Measurements from ENCODE around the gene SEPSECS. TPM values are rescaled to one million over a fixed set of nuclear protein-coding genes. Genes with fewer than 3 reads are reported as not detected.

Gene SEPSECS
- total RNA-seq = 10 to 100 TPM; 10.8 to 12.5 TPM

DNA sequence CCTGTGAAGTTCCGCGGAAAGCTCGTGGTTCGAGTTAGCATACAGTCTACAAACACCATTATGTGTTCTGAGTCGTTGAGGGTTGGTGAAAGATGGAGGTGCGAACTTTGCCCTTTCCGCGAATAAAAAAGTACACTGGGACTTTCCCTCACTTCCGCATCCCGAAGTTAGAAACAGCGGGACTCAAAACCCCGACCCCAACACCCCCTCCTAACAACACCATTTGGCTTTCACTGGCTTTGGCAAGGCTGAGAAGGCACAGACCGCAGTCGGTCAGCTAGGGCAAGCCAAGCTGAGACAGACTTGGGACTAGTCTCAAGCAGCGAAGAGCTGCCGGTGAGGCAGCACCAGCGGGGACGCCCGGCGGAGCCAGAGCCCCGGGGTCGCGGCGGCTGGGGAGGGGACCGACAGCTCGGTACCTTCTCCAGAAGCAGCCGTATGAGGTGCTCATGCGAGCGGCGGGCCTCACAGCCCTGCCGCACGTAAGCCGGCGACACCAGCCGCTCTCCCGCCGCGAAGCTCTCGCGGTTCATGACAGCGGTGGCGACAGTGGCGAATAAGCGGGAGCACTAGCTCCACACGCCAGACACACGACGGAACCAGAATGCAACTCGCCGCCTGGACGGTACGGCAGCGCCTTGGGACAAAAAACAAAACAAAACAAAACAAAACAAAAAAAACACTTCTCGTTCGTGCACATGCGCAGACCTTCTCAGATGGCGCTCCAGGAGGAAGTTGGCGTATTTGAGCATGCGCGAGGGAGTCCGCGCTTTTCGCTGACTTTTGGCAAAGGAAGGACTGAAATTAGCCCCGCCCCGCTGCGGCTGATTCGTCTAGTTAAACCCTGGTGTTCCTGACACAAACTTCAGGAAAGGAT is at the start of gene SEPSECS:
TSS of gene SEPSECS (minus strand) at position 613 of the 877 bp plus-strand sequence. CDS start at position 533, 80 bp downstream.
- Mint-ChIP-seq H3K36me3 (ENCODE audit: low read depth) (peaks cover 37% of the 10 kb centered on the region), H3K9me3 (ENCODE audit: insufficient read depth) (no peaks in the 10 kb centered on the region), H3K4me3 (peak within 1 kb of the TSS; percentile 89), H3K27me3 (ENCODE audit: low read depth) (no peaks in the 10 kb centered on the region), H3K27ac (peak within 1 kb of the TSS; percentile 95), H3K4me1 (ENCODE audit: low read depth) (peaks cover 33% of the 10 kb centered on the region)
- ChIA-PET CTCF (interaction anchor here (0.9 to 5.1 kb wide), 8 partner anchors 9 to 207 kb away, joined by 3 to 40 read pairs (median 4); partner anchors contain the start of gene ZCCHC4), POLR2A (interaction anchor here (0.6 to 3.9 kb wide), 11 partner anchors 9 to 700 kb away, joined by 3 to 59 read pairs (median 5); partner anchors contain the start of genes ANAPC4, DHX15, PI4K2B and ZCCHC4)
- peak; percentile 89 for ATAC-seq
- DNase-seq = peak; percentile 97

DNA sequence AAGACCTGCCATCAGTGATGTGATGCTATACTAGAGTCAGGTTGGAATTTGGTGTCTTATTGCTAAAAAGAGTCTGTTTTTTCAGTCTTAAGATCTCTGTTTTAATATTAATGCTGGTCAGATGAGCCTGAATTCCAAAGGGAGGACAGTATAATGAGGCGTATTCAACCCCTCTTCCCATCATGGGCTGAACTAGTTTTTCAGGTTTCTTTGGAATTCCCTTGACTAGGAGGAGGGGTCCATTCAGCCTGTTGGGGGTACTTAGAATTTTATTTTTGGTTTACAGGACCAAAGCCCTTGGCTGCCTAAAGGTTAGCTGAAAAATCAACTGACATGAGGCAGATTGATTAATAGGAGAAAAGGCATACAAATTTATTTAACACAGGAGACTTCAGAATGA is 49.5 kb upstream of the SEPSECS start:
- H3K27me3 Mint-ChIP-seq (ENCODE audit: low read depth) = no peaks in the 10 kb centered on the region
- DNase-seq (no peak), ATAC-seq (no peak)
- no peak overlapping the region for H3K27ac Mint-ChIP-seq
- POLR2A ChIA-PET = no interaction called here
- H3K4me1 Mint-ChIP-seq (ENCODE audit: low read depth) = no peaks in the 10 kb centered on the region
- no peaks in the 10 kb centered on the region for H3K9me3 Mint-ChIP-seq (ENCODE audit: insufficient read depth)
- CTCF ChIA-PET = interaction anchor here (0.8 kb wide), 1 partner anchor 15 kb away, joined by 3 read pairs; no protein-coding TSS in a partner anchor
- no peaks in the 10 kb centered on the region for H3K36me3 Mint-ChIP-seq (ENCODE audit: low read depth)
- H3K4me3 Mint-ChIP-seq = no peak overlapping the region

DNA sequence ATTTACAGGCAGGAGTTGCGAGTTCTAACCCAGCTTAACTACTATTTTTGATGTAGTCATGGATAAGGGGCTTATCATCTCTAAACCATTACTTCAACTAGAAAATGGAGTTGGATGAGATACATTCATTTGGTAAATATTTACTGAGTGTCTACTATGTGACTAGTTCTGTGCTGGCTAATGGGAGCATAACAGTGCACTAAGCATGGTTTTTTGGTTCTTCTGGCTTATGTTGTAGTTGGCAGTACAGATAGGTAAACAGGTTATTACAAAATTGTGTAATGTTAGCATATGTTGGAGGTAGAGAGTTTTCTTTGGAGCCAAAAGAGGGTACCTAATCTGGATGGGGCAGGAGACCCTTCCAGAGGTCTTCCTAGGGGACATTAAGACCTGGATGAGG is 47.7 kb upstream of the SEPSECS start:
- no peaks in the 10 kb centered on the region for H3K36me3 Mint-ChIP-seq (ENCODE audit: low read depth)
- ChIA-PET CTCF (no interaction called here), POLR2A (interaction anchor here (0.6 kb wide), 2 partner anchors 25 to 914 kb away, joined by 3 read pairs; no protein-coding TSS in a partner anchor)
- no peak overlapping the region for H3K27ac Mint-ChIP-seq
- no peaks in the 10 kb centered on the region for H3K4me1 Mint-ChIP-seq (ENCODE audit: low read depth)
- no peaks in the 10 kb centered on the region for H3K9me3 Mint-ChIP-seq (ENCODE audit: insufficient read depth)
- DNase-seq (no peak), ATAC-seq (no peak)
- H3K4me3 Mint-ChIP-seq = no peak overlapping the region
- no peaks in the 10 kb centered on the region for H3K27me3 Mint-ChIP-seq (ENCODE audit: low read depth)

DNA sequence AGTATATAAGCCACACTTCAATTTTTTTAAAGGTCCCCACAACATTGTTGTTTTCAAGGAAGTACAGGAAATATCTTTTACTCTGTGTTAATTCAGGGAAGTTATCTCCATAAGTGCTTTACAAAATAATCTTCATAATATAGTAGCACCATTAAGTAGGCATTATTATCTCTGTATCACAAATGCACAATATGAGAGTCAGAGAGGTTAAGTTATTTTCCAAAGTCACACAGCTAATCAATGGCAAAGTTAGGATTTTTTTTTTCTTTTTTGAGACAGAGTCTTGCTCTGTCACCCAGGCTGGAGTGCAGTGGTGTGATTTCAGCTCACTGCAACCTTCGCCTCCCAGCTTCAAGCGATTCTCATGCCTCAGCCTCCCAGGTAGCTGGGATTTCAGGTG is 38.5 kb upstream of the SEPSECS start:
- CTCF ChIA-PET = no interaction called here
- POLR2A ChIA-PET = no interaction called here
- DNase-seq = no peak
- Mint-ChIP-seq H3K27ac (no peak overlapping the region), H3K36me3 (ENCODE audit: low read depth) (peaks cover 16% of the 10 kb centered on the region), H3K4me1 (ENCODE audit: low read depth) (peaks cover 6% of the 10 kb centered on the region), H3K9me3 (ENCODE audit: insufficient read depth) (no peaks in the 10 kb centered on the region), H3K27me3 (ENCODE audit: low read depth) (no peaks in the 10 kb centered on the region), H3K4me3 (no peak overlapping the region)
- no peak for ATAC-seq

DNA sequence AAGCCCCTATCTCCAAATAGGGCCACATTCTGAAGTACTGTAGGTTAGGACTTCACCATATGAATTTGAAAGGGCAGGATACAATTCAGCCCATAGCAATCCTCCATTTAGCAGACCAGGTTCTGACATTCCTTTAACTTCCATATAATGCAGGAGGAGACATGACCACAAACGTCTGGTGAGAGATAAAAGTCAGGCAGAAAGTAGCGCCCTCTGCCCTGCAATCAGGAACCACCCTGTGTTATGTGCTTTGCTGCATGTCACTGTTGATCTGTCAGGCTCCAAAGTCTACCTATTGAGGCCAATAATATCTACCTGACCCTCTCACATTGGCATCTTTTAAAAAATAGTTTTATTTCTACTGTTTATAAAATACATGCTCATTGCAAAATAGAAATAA is 30.2 kb upstream of the SEPSECS start:
- ChIA-PET POLR2A (no interaction called here), CTCF (no interaction called here)
- Mint-ChIP-seq H3K4me1 (ENCODE audit: low read depth) (peaks cover 6% of the 10 kb centered on the region), H3K27me3 (ENCODE audit: low read depth) (no peaks in the 10 kb centered on the region), H3K4me3 (no peak overlapping the region), H3K9me3 (ENCODE audit: insufficient read depth) (no peaks in the 10 kb centered on the region), H3K36me3 (ENCODE audit: low read depth) (no peaks in the 10 kb centered on the region), H3K27ac (no peak overlapping the region)
- no peak for ATAC-seq
- DNase-seq = no peak

DNA sequence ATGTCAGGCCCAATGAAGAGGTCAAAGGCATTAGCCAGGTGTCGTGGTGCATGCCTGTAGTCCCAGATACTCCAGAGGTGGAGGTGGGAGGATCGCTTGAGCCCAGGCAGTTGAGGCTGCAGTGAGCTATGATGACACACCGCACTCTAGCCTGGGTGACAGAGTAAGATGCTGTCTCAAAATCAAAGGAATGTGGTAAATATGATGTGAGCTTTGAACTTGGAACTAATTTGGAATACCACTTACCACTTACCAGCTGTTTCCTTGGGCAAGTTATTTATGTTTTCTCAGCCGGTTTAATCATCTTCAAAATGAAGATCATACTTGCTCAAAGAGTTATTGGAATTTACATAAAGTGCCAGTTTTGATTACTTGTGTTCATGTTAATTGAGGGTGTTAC is 23.8 kb upstream of the SEPSECS start:
- CTCF ChIA-PET = no interaction called here
- ATAC-seq = no peak
- Mint-ChIP-seq H3K4me3 (no peak overlapping the region), H3K27ac (no peak overlapping the region), H3K36me3 (ENCODE audit: low read depth) (no peaks in the 10 kb centered on the region), H3K27me3 (ENCODE audit: low read depth) (no peaks in the 10 kb centered on the region), H3K9me3 (ENCODE audit: insufficient read depth) (no peaks in the 10 kb centered on the region), H3K4me1 (ENCODE audit: low read depth) (peaks cover 3% of the 10 kb centered on the region)
- DNase-seq = no peak
- POLR2A ChIA-PET = no interaction called here

DNA sequence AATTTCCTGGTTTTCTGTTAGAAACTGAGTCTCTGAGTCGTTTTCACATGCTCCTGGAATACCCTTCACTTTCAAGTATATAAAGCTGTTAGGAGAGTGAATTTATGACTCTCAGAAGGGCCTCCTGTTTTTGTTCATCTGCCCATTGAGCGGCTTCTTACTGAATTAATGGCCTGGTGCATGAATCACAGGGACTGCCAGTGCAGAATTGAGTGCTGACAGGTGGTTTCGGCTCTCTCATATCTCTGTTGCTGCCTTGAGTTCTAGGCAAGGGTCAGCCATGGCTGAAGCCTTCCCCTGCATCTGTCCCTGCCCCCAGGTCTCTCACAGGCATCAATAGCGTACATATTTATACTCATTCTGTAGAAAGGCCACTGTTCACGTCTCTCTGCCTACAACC is 22.7 kb upstream of the SEPSECS start:
- H3K4me3 Mint-ChIP-seq = no peak overlapping the region
- ChIA-PET CTCF (no interaction called here), POLR2A (interaction anchor here (1.2 kb wide), 1 partner anchor 51 kb away, joined by 3 read pairs; no protein-coding TSS in a partner anchor)
- no peaks in the 10 kb centered on the region for H3K9me3 Mint-ChIP-seq (ENCODE audit: insufficient read depth)
- H3K36me3 Mint-ChIP-seq (ENCODE audit: low read depth) = no peaks in the 10 kb centered on the region
- no peak overlapping the region for H3K27ac Mint-ChIP-seq
- ATAC-seq (no peak), DNase-seq (no peak)
- peaks cover 14% of the 10 kb centered on the region for H3K4me1 Mint-ChIP-seq (ENCODE audit: low read depth)
- H3K27me3 Mint-ChIP-seq (ENCODE audit: low read depth) = no peaks in the 10 kb centered on the region

DNA sequence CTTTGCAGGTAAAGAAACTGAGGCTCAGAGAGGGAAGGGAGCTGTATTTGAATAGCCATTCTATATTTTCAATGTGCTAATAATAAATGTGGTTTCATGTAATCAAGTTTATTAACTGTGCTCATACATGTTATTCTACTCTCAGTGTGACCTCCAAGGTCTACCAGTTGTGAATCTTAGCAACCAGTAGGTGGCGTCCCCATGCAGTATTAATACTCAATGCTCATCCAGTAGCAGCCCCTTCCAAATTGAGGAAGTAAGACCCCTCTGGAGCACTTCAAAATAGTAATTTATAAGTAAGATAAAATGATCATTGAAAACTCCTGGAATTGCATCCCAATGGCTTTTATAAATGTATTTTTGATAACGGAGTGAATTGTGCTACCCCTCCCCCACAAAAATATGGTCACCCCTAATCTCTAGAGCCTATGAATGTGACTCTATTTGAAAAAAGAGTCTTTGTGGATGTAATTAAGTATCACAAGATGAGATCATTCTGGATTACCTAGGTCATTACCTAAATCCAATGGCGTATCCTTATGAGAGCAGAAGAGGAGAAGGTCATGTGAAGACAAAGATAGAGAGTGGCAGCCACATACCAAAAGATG is 20.4 kb upstream of the SEPSECS start:
- Mint-ChIP-seq H3K27ac (no peak overlapping the region), H3K4me3 (no peak overlapping the region), H3K4me1 (ENCODE audit: low read depth) (peaks cover 14% of the 10 kb centered on the region), H3K9me3 (ENCODE audit: insufficient read depth) (no peaks in the 10 kb centered on the region), H3K27me3 (ENCODE audit: low read depth) (no peaks in the 10 kb centered on the region), H3K36me3 (ENCODE audit: low read depth) (no peaks in the 10 kb centered on the region)
- DNase-seq (peak; percentile 57), ATAC-seq (peak; percentile 79)
- POLR2A ChIA-PET = no interaction called here
- CTCF ChIA-PET = interaction anchor here (0.6 to 3.1 kb wide), 10 partner anchors 13 to 187 kb away, joined by 3 to 27 read pairs (median 4); partner anchors contain the start of genes SEPSECS and ZCCHC4

DNA sequence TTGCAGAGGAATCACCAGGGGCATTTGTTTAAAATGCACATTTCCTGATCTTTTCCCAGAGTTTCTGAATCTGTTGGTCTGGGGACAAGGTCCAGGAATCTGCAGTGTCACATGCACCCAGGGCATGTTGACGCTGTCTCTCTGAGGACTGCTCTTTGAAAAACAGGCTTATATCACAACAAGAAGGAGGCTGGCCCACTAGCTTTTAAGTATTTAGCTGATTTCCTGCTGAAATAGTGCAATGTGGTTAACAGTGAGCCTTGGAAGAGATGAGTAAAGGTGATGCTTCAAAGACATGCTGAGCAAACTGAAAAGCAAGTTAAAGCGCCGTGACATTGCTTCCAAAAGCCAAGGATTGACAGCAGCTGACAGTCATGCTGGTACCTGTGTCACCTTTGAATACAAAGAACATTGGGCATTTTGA is 18.6 kb upstream of the SEPSECS start:
- H3K27ac Mint-ChIP-seq = no peak overlapping the region
- CTCF ChIA-PET = interaction anchor here (0.9 to 3.1 kb wide), 9 partner anchors 14 to 582 kb away, joined by 3 to 27 read pairs (median 4); partner anchors contain the start of genes SEPSECS and ZCCHC4
- H3K27me3 Mint-ChIP-seq (ENCODE audit: low read depth) = no peaks in the 10 kb centered on the region
- no peak overlapping the region for H3K4me3 Mint-ChIP-seq
- no peaks in the 10 kb centered on the region for H3K36me3 Mint-ChIP-seq (ENCODE audit: low read depth)
- no peak for DNase-seq
- ATAC-seq = peak; percentile 44
- POLR2A ChIA-PET = interaction anchor here (1.1 to 1.5 kb wide), 2 partner anchors 19 to 55 kb away, joined by 3 read pairs; partner anchors contain the start of gene PI4K2B
- peaks cover 14% of the 10 kb centered on the region for H3K4me1 Mint-ChIP-seq (ENCODE audit: low read depth)
- H3K9me3 Mint-ChIP-seq (ENCODE audit: insufficient read depth) = no peaks in the 10 kb centered on the region

DNA sequence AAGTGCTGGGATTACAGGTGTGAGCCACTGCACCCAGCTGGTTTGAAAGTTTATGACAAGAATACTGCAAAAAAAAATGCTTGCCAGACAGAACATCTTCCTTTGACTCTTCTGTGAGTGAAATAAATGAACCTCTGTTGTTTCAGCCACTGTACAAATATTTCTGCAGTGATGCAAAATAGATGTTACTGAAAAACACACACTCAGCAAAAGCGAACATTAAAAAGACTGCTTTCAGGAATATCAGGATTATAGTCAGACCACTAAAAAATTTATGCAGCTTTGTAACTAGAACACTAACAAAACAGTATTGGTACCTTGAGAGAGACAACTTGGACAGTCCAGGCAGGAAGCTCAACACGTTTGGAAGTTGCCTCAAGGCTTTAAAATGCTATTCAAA is 16.9 kb upstream of the SEPSECS start:
- POLR2A ChIA-PET = interaction anchor here (0.7 kb wide), 1 partner anchor 16 kb away, joined by 4 read pairs; no protein-coding TSS in a partner anchor
- no peak overlapping the region for H3K27ac Mint-ChIP-seq
- H3K36me3 Mint-ChIP-seq (ENCODE audit: low read depth) = peaks cover 6% of the 10 kb centered on the region
- peaks cover 14% of the 10 kb centered on the region for H3K4me1 Mint-ChIP-seq (ENCODE audit: low read depth)
- no peaks in the 10 kb centered on the region for H3K27me3 Mint-ChIP-seq (ENCODE audit: low read depth)
- no peaks in the 10 kb centered on the region for H3K9me3 Mint-ChIP-seq (ENCODE audit: insufficient read depth)
- DNase-seq = no peak
- CTCF ChIA-PET = interaction anchor here (1.5 kb wide), 1 partner anchor 135 kb away, joined by 6 read pairs; the partner anchor contains the start of gene ZCCHC4
- no peak overlapping the region for H3K4me3 Mint-ChIP-seq
- no peak for ATAC-seq

DNA sequence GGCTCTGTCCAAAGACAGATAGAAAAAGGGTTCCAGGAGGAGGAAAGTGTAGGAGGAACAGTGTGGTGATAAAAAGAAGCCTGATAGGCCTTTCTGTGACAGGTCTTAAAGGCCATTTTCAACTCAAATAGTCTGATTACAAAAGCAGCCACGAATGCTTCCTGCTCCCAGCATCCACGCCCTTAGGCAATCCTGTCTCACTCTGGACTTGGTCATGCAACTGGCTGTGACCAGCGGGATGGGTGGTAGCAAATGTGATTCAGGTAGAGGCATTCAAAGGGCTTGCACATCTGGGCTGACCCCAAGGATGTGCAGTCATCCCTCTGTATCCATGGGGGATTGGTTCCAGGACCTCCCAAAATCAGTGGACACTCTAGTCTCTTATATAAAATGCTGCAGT is 14.4 kb upstream of the SEPSECS start:
- H3K9me3 Mint-ChIP-seq (ENCODE audit: insufficient read depth) = no peaks in the 10 kb centered on the region
- H3K4me1 Mint-ChIP-seq (ENCODE audit: low read depth) = peaks cover 14% of the 10 kb centered on the region
- H3K27ac Mint-ChIP-seq = no peak overlapping the region
- no peak for DNase-seq
- no peak overlapping the region for H3K4me3 Mint-ChIP-seq
- no peak for ATAC-seq
- POLR2A ChIA-PET = no interaction called here
- CTCF ChIA-PET = no interaction called here
- H3K36me3 Mint-ChIP-seq (ENCODE audit: low read depth) = peaks cover 12% of the 10 kb centered on the region
- no peaks in the 10 kb centered on the region for H3K27me3 Mint-ChIP-seq (ENCODE audit: low read depth)

Measured in activated CD8-positive, alpha-beta T cell treated with anti-CD3 and anti-CD28 coated beads, Interleukin-2, amount 10 ng/mL, durations not matched to agents 7 days and 5 days (primary cell).